Activated CD4-positive, alpha-beta T cell treated with anti-CD3 and anti-CD28 coated beads for 48 hours (primary cell): ENCODE results near the gene PALB2.

Experiments used
- DNase-seq: peaks from one replicate; pipeline ENCODE4 v3.0.0-alpha.2; 2020

The PALB2 gene

GRCh38 chr16:23580391-23580790, 60.7 kb downstream of the PALB2 start:
- no peak for DNase-seq

GRCh38 chr16:23579371-23579770, 61.7 kb downstream of the PALB2 start:
- no peak for DNase-seq

GRCh38 chr16:23578101-23578830, 62.8 kb downstream of the PALB2 start:
- no peak for DNase-seq

GRCh38 chr16:23577493-23577892, 63.6 kb downstream of the PALB2 start:
- no peak for DNase-seq

- no peak for DNase-seq
Measured at GRCh38 chr16:23575834-23576233, 65.3 kb downstream of the PALB2 start.

GRCh38 chr16:23573817-23574216, 67.3 kb downstream of the PALB2 start:
- DNase-seq, result no peak

- no peak for DNase-seq
Measured at GRCh38 chr16:23572394-23572793, 68.7 kb downstream of the PALB2 start.

- DNase-seq, result no peak
Measured at GRCh38 chr16:23571895-23572294, 69.2 kb downstream of the PALB2 start.

- DNase-seq, result no peak
Measured at GRCh38 chr16:23570992-23571632, 70.0 kb downstream of the PALB2 start.

GRCh38 chr16:23567602-23568001, 73.5 kb downstream of the PALB2 start:
- DNase-seq, result no peak

- no peak for DNase-seq
Measured at GRCh38 chr16:23566724-23567123, 74.4 kb downstream of the PALB2 start.

GRCh38 chr16:23564575-23565363, 76.3 kb downstream of the PALB2 start:
- DNase-seq, result no peak

- DNase-seq, result no peak
Measured at GRCh38 chr16:23563186-23563585, 77.9 kb downstream of the PALB2 start.

GRCh38 chr16:23562505-23562904, 78.6 kb downstream of the PALB2 start:
- no peak for DNase-seq

- no peak for DNase-seq
Measured at GRCh38 chr16:23561586-23561985, 79.5 kb downstream of the PALB2 start.

- DNase-seq, result peak; percentile 22
Measured at GRCh38 chr16:23557779-23558702, 83.1 kb downstream of the PALB2 start.

- DNase-seq, result peak; percentile 99
Measured at GRCh38 chr16:23556881-23557778, 84.0 kb downstream of the PALB2 start, which contains the start of the genes EARS2 and UBFD1. TSS of gene EARS2 (minus strand) at chr16:23557350. CDS start at chr16:23557343, 7 bp downstream. TSS of gene UBFD1 (plus strand) at chr16:23557727. CDS start at chr16:23557743, 16 bp downstream.

GRCh38 chr16:23554536-23554935, 86.6 kb downstream of the PALB2 start:
- DNase-seq, result no peak
